Measurements from ENCODE around the gene MYEF2. TPM values are rescaled to one million over a fixed set of nuclear protein-coding genes. Genes with fewer than 3 reads are reported as not detected.

Gene MYEF2
- total RNA-seq, 1 experiment from 2014 or later = 17.9 TPM

- DNase-seq (ENCODE audit: low spot score) = no peak
Observed at GRCh38 chr15:48147358-48147757, 30.7 kb downstream of the MYEF2 start.

GRCh38 chr15:48145923-48146322 is 32.2 kb downstream of the MYEF2 start:
- DNase-seq (ENCODE audit: low spot score) = no peak

GRCh38 chr15:48144889-48145288 is 33.2 kb downstream of the MYEF2 start:
- no peak for DNase-seq (ENCODE audit: low spot score)

- no peak for DNase-seq (ENCODE audit: low spot score)
Observed at GRCh38 chr15:48143856-48144255, 34.2 kb downstream of the MYEF2 start.

GRCh38 chr15:48132874-48133273 is 45.2 kb downstream of the MYEF2 start:
- DNase-seq (ENCODE audit: low spot score) = no peak

- DNase-seq (ENCODE audit: low spot score) = no peak
Observed at GRCh38 chr15:48131324-48131723, 46.8 kb downstream of the MYEF2 start.

- DNase-seq (ENCODE audit: low spot score) = no peak
Observed at GRCh38 chr15:48126667-48127355, 51.3 kb downstream of the MYEF2 start.

- DNase-seq (ENCODE audit: low spot score) = no peak
Observed at GRCh38 chr15:48121849-48122248, 56.2 kb downstream of the MYEF2 start.

GRCh38 chr15:48120745-48121144 is 57.4 kb downstream of the MYEF2 start, which contains the start of gene SLC24A5:
TSS of gene SLC24A5 (plus strand) at chr15:48120990. CDS start at chr15:48121045, 55 bp downstream.
- no peak for DNase-seq (ENCODE audit: low spot score)

- DNase-seq (ENCODE audit: low spot score) = no peak
Observed at GRCh38 chr15:48119277-48119676, 58.8 kb downstream of the MYEF2 start.

- peak; percentile 57 for DNase-seq (ENCODE audit: low spot score)
Observed at GRCh38 chr15:48112242-48112641, 65.9 kb downstream of the MYEF2 start.

GRCh38 chr15:48109856-48110531 is 68.1 kb downstream of the MYEF2 start:
- no peak for DNase-seq (ENCODE audit: low spot score)

GRCh38 chr15:48109212-48109611 is 68.9 kb downstream of the MYEF2 start:
- DNase-seq (ENCODE audit: low spot score) = no peak

GRCh38 chr15:48105936-48106335 is 72.2 kb downstream of the MYEF2 start:
- no peak for DNase-seq (ENCODE audit: low spot score)

GRCh38 chr15:48103647-48104046 is 74.4 kb downstream of the MYEF2 start:
- no peak for DNase-seq (ENCODE audit: low spot score)

- DNase-seq (ENCODE audit: low spot score) = no peak
Observed at GRCh38 chr15:48102167-48102566, 75.9 kb downstream of the MYEF2 start.

GRCh38 chr15:48101376-48101961 is 76.6 kb downstream of the MYEF2 start:
- no peak for DNase-seq (ENCODE audit: low spot score)

GRCh38 chr15:48097264-48097663 is 80.8 kb downstream of the MYEF2 start:
- no peak for DNase-seq (ENCODE audit: low spot score)

GRCh38 chr15:48096813-48097212 is 81.3 kb downstream of the MYEF2 start:
- no peak for DNase-seq (ENCODE audit: low spot score)

- DNase-seq (ENCODE audit: low spot score) = no peak
Observed at GRCh38 chr15:48096355-48096786, 81.7 kb downstream of the MYEF2 start.

- no peak for DNase-seq (ENCODE audit: low spot score)
Observed at GRCh38 chr15:48091522-48091921, 86.6 kb downstream of the MYEF2 start.

- DNase-seq (ENCODE audit: low spot score) = no peak
Observed at GRCh38 chr15:48090666-48091065, 87.4 kb downstream of the MYEF2 start.

GRCh38 chr15:48090115-48090514 is 88.0 kb downstream of the MYEF2 start:
- DNase-seq (ENCODE audit: low spot score) = no peak

Measured in HT-29 (cell line).